Keratinocyte (primary cell): ENCODE data around the gene PDE9A. TPM values are rescaled to one million over a fixed set of nuclear protein-coding genes. Genes with fewer than 3 reads are reported as not detected.
A peak's percentile ranks its signal among the peaks of the same experiment; 100 is the strongest.

Experiments
- DNase-seq: peaks from one replicate; pipeline ENCODE4 v3.0.0-alpha.2; 2011; ENCODE audit warnings: low read depth, missing footprints, low spot score
- FAIRE-seq: peaks from 2 replicates; lab custom pipeline; 2011; peaks lifted over from hg19 to GRCh38; lab: Jason Lieb, UNC
- H2AFZ ChIP-seq: 2 replicates; pipeline ENCODE4 v1.6.0; 2012; ENCODE audit warnings: low read length, control low read depth, inconsistent platforms; ENCODE audit not compliant: control insufficient read depth
- H3K27ac ChIP-seq: 2 replicates; pipeline ENCODE4 v1.5.1; 2011; ENCODE audit warnings: low read length; ENCODE audit not compliant: control insufficient read depth, insufficient read depth
- H3K27me3 ChIP-seq: 3 replicates; pipeline ENCODE4 v1.6.0; 2011; ENCODE audit warnings: low read length; ENCODE audit not compliant: control insufficient read depth, insufficient read depth; ENCODE audit errors: extremely low read depth
- H3K36me3 ChIP-seq, 2 experiments: 2 replicates in 1 of 2; 3 replicates in 1 of 2; pipeline ENCODE4 v1.5.1; 2011; ENCODE audit warnings: low read length in 2 of 2, mild to moderate bottlenecking in 1 of 2; ENCODE audit not compliant: control insufficient read depth in 2 of 2, insufficient read depth in 2 of 2; ENCODE audit errors: extremely low read depth in 1 of 2
- H3K4me1 ChIP-seq: 3 replicates; pipeline ENCODE4 v1.5.1; 2011; ENCODE audit warnings: low read length; ENCODE audit not compliant: control insufficient read depth, insufficient read depth; ENCODE audit errors: extremely low read depth
- H3K4me2 ChIP-seq: 3 replicates; pipeline ENCODE4 v1.6.0; 2011; ENCODE audit warnings: low read depth, low read length; ENCODE audit not compliant: control insufficient read depth, insufficient read depth; ENCODE audit errors: extremely low read depth
- H3K4me3 ChIP-seq, 3 experiments: fragments of 200-600 bp in 1 of 3; sonication (generic) in 1 of 3; 2 replicates in 2 of 3; 3 replicates in 1 of 3; pipeline ENCODE4 v1.5.1; 2011 to 2016; ENCODE audit warnings: low read length in 3 of 3, mild to moderate bottlenecking in 3 of 3, control low read depth in 2 of 3, inconsistent platforms in 1 of 3, low read depth in 1 of 3, mixed read lengths in 1 of 3, mixed run types in 1 of 3, moderate library complexity in 1 of 3; ENCODE audit not compliant: control insufficient read depth in 2 of 3, insufficient read depth in 2 of 3; ENCODE audit errors: extremely low read depth in 1 of 3
- H3K79me2 ChIP-seq: 2 replicates; pipeline ENCODE4 v1.6.0; 2012; ENCODE audit warnings: low read length; ENCODE audit not compliant: control insufficient read depth, insufficient read depth
- H3K9ac ChIP-seq: 3 replicates; pipeline ENCODE4 v1.6.0; 2011; ENCODE audit warnings: low read length; ENCODE audit not compliant: control insufficient read depth, insufficient read depth; ENCODE audit errors: extremely low read depth
- H3K9me1 ChIP-seq: 3 replicates; pipeline ENCODE4 v1.6.0; 2011; ENCODE audit warnings: low read length; ENCODE audit not compliant: control insufficient read depth, insufficient read depth; ENCODE audit errors: extremely low read depth
- H3K9me3 ChIP-seq: 2 replicates; pipeline ENCODE4 v1.5.1; 2012; ENCODE audit warnings: low read depth, low read length; ENCODE audit not compliant: control insufficient read depth
- H4K20me1 ChIP-seq: 3 replicates; pipeline ENCODE4 v1.6.0; 2011; ENCODE audit warnings: low read length; ENCODE audit not compliant: control insufficient read depth, insufficient read depth; ENCODE audit errors: extremely low read depth
- EZH2 ChIP-seq: IDR thresholded peaks from one replicate; pipeline ENCODE4 v1.6.1; 2012; ENCODE audit warnings: inconsistent platforms, mild to moderate bottlenecking, low read length, moderate library complexity
- dilution Hi-C: fragments of 300-500 bp; cut with MboI; formaldehyde crosslinking; loops from one replicate; pipeline ENCODE4 v1.7.0; 2020; ENCODE audit warnings: low sequenced_read_pairs; ENCODE audit not compliant: extremely low pct_ligation_motif_present
- polyA plus RNA-seq, 5 experiments: library from polyadenylated mRNA; depleted of rRNA in 3 of 5; stranded (reverse) in 3 of 5; stranded (forward) in 1 of 5; unstranded in 1 of 5; fragments of >200 nt; gene quantifications; 1 replicate in 1 of 5; 2 replicates in 3 of 5; 3 replicates in 1 of 5; pipeline versions ENCODE4 v1.2.1 to v1.2.3, GENCODE V29; 2011 to 2012; ENCODE audit warnings: missing spikeins in 2 of 5, low read depth in 1 of 5, low replicate concordance in 1 of 5
- TF ChIP-seq, protein P1 (sequence below), 3 experiments: IDR thresholded peaks in 1 of 3; conservative IDR thresholded peaks in 1 of 3; optimal IDR thresholded peaks in 1 of 3; 2 replicates in 2 of 3; 3 replicates in 1 of 3; pipeline versions ENCODE3 to v1.5.1; 2011; ENCODE audit warnings: low read length in 3 of 3, mild to moderate bottlenecking in 3 of 3, moderate library complexity in 2 of 3, control low read depth in 1 of 3, inconsistent platforms in 1 of 3; ENCODE audit not compliant: insufficient read depth in 2 of 3; ENCODE audit errors: extremely low read depth in 1 of 3

Gene PDE9A
- polyA plus RNA-seq, 1 donor (not counting 4 experiments of a cell fraction or from before 2014, with no cell fraction given): 0.13 TPM

DNA sequence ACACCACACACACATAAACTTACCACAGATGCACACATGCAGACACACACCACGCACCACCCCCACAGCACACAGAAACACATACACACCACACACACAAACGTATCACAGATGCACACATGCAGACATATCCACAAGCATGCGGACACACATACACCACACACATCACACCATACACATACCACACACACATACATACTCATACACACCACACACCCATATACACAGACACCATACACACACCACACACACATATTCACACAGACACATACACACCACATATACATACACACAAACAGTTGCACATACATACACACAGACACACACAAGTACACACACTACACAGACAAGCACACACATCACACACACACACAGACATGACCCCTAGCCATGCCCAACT lies 37.5 kb upstream of the PDE9A start:
- H3K36me3 ChIP-seq: no peaks in the 10 kb centered on the region
- no peaks in the 10 kb centered on the region for H4K20me1 ChIP-seq
- dilution Hi-C loops: no loop called here
- no peaks in the 10 kb centered on the region for H3K79me2 ChIP-seq
- no peak overlapping the region for H3K9ac ChIP-seq
- H3K27me3 ChIP-seq: peaks cover 31% of the 10 kb centered on the region
- no peaks in the 10 kb centered on the region for H3K9me1 ChIP-seq
- H3K9me3 ChIP-seq: no peaks in the 10 kb centered on the region
- H3K27ac ChIP-seq: no peak overlapping the region
- TF ChIP-seq, protein P1, sequence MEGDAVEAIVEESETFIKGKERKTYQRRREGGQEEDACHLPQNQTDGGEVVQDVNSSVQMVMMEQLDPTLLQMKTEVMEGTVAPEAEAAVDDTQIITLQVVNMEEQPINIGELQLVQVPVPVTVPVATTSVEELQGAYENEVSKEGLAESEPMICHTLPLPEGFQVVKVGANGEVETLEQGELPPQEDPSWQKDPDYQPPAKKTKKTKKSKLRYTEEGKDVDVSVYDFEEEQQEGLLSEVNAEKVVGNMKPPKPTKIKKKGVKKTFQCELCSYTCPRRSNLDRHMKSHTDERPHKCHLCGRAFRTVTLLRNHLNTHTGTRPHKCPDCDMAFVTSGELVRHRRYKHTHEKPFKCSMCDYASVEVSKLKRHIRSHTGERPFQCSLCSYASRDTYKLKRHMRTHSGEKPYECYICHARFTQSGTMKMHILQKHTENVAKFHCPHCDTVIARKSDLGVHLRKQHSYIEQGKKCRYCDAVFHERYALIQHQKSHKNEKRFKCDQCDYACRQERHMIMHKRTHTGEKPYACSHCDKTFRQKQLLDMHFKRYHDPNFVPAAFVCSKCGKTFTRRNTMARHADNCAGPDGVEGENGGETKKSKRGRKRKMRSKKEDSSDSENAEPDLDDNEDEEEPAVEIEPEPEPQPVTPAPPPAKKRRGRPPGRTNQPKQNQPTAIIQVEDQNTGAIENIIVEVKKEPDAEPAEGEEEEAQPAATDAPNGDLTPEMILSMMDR (optimal IDR thresholded peaks at IDR 0.05 in 1 of 3, IDR thresholded peaks at IDR 0.05 in 1 of 3, conservative IDR thresholded peaks at IDR 0.05 in 1 of 3; ENCODE audit: extremely low read depth in 1 of 3, insufficient read depth in 2 of 3, low read length in 3 of 3): no peak
- no peak for TF ChIP-seq EZH2
- peak overlapping the region in 1 of 3 experiments; percentile 3 for H3K4me3 ChIP-seq
- H2AFZ ChIP-seq: no peak overlapping the region
- peaks cover 14% of the 10 kb centered on the region for H3K4me1 ChIP-seq
- DNase-seq: no peak
- H3K4me2 ChIP-seq: peak overlapping the region; percentile 56
- no peak for FAIRE-seq

GRCh38 chr21:42616446-42616845 lies 37.0 kb upstream of the PDE9A start:
- no peaks in the 10 kb centered on the region for H4K20me1 ChIP-seq
- H3K36me3 ChIP-seq: no peaks in the 10 kb centered on the region
- FAIRE-seq (no peak), DNase-seq (no peak)
- peaks cover 14% of the 10 kb centered on the region for H3K4me1 ChIP-seq
- no peak overlapping the region for H3K9ac ChIP-seq
- no peaks in the 10 kb centered on the region for H3K9me3 ChIP-seq
- H2AFZ ChIP-seq: no peak overlapping the region
- no peaks in the 10 kb centered on the region for H3K9me1 ChIP-seq
- H3K27me3 ChIP-seq: peaks cover 36% of the 10 kb centered on the region
- H3K4me2 ChIP-seq: peak overlapping the region; percentile 56
- H3K4me3 ChIP-seq: peak overlapping the region in 1 of 3 experiments; percentile 3
- peak; percentile 77 for TF ChIP-seq EZH2
- TF ChIP-seq, protein P1 (optimal IDR thresholded peaks at IDR 0.05 in 1 of 3, IDR thresholded peaks at IDR 0.05 in 1 of 3, conservative IDR thresholded peaks at IDR 0.05 in 1 of 3; ENCODE audit: extremely low read depth in 1 of 3, insufficient read depth in 2 of 3, low read length in 3 of 3): no peak
- dilution Hi-C loops: no loop called here
- H3K79me2 ChIP-seq: no peaks in the 10 kb centered on the region
- H3K27ac ChIP-seq: no peak overlapping the region
